ENCODE measurements around the gene RCC2. TPM values are rescaled to one million over a fixed set of nuclear protein-coding genes. Genes with fewer than 3 reads are reported as not detected.

RCC2 gene
- total RNA-seq, 8 experiments from 2014 or later, result 37.9 to 192 (median 49.3) TPM

- H3K4me1 ChIP-seq (replicated peaks in 1 of 2), result peaks cover 0 to 4% of the 10 kb centered on the region in 2 donors
- 17 to 100% (median 80%) methylated on average over 1 to 2 of the region's 11 CpGs; no CpG with 5 or more reads in 7 of the 10 experiments for WGBS, 10 experiments
- no peak overlapping the region for H3K4me3 ChIP-seq
- no peak overlapping the region for H3K27ac ChIP-seq
- in situ Hi-C loops (cut with MboI; ENCODE audit: low pct_unique_long_range_greater_than_20kb in 2 of 9, low sequenced_read_pairs in 9 of 9, unreplicated experiment in 9 of 9), result no loop called here
- peak in 4 of 8 experiments; percentile 29 to 48 (median 44) for ATAC-seq (replicated peaks in 6 of 8)
These were observed 80.4 kb downstream of the RCC2 start for GRCh38 chr1:17359031-17359430.

GRCh38 chr1:17358557-17358956, 80.9 kb downstream of the RCC2 start:
- in situ Hi-C loops (cut with MboI; ENCODE audit: low pct_unique_long_range_greater_than_20kb in 2 of 9, low sequenced_read_pairs in 9 of 9, unreplicated experiment in 9 of 9), result no loop called here
- no peak overlapping the region for H3K27ac ChIP-seq
- no peak for ATAC-seq (replicated peaks in 6 of 8)
- no peak overlapping the region for H3K4me3 ChIP-seq
- H3K4me1 ChIP-seq (replicated peaks in 1 of 2), result peaks cover 0 to 4% of the 10 kb centered on the region in 2 donors
- WGBS, 10 experiments, result 67 to 95% (median 79%) methylated on average over 2 to 3 of the region's 4 CpGs; no CpG with 5 or more reads in 1 of the 10 experiments

Other genes with a start within 250 kb of the RCC2 start
- 1 to 10 TPM in 2 of 8 experiments, under 1 TPM in 5, not detected in 1; 0.05 to 1.1 (median 0.29) TPM for gene PADI1, start 234.5 kb downstream of the RCC2 start, total RNA-seq
- under 1 TPM in 4 of 8 experiments, not detected in 4; 0.04 to 0.14 (median 0.12) TPM for gene PADI3, start 190.6 kb downstream of the RCC2 start, total RNA-seq
- under 1 TPM in 2 of 8 experiments, not detected in 6; 0.38 to 0.66 TPM for gene PADI4, start 131.5 kb downstream of the RCC2 start, total RNA-seq
- under 1 TPM in 1 of 8 experiments, not detected in 7; 0.09 TPM for gene PADI6, start 67.5 kb downstream of the RCC2 start, total RNA-seq
- 10 to 100 TPM in 6 of 8 experiments, 1 to 10 TPM in 2; 2.5 to 41.4 (median 26.1) TPM for gene ARHGEF10L, start 100.0 kb upstream of the RCC2 start, total RNA-seq

All from motor neuron (in vitro differentiated cells).